ENCODE results near the gene SH3RF3.

GRCh38 chr2:109479804-109480203 lies 350.8 kb downstream of the SH3RF3 start:
- no peak for TF ChIP-seq CTCF (IDR thresholded peaks at IDR 0.05)
- TF ChIP-seq EP300 (IDR thresholded peaks at IDR 0.05) = no peak
- no peak for TF ChIP-seq POLR2AphosphoS5 (IDR thresholded peaks at IDR 0.05)

Data from upper lobe of left lung (tissue), 4 donors.